Cerebellar nuclear complex (tissue), 1 donor: ENCODE data around the gene TEAD1.

ENCODE experiments used
- DNase-seq, 2 experiments: peaks; one replicate each; lab custom pipeline; 2025; lab: John Stamatoyannopoulos, UW

TEAD1 gene

GRCh38 chr11:12686246-12687060 lies 12.2 kb downstream of the TEAD1 start:
- DNase-seq = no peak

GRCh38 chr11:12687216-12687623 lies 13.0 kb downstream of the TEAD1 start:
- DNase-seq = no peak

GRCh38 chr11:12687740-12688139 lies 13.5 kb downstream of the TEAD1 start:
- no peak for DNase-seq

GRCh38 chr11:12689029-12689755 lies 15.0 kb downstream of the TEAD1 start:
- DNase-seq = no peak

GRCh38 chr11:12690663-12691062 lies 16.4 kb downstream of the TEAD1 start:
- no peak for DNase-seq

GRCh38 chr11:12691473-12691872 lies 17.3 kb downstream of the TEAD1 start:
- DNase-seq = no peak

GRCh38 chr11:12692229-12693075 lies 18.2 kb downstream of the TEAD1 start:
- no peak for DNase-seq

GRCh38 chr11:12693094-12693478 lies 18.9 kb downstream of the TEAD1 start:
- no peak for DNase-seq

GRCh38 chr11:12693479-12694182 lies 19.4 kb downstream of the TEAD1 start:
- DNase-seq = no peak

GRCh38 chr11:12694183-12694531 lies 19.9 kb downstream of the TEAD1 start:
- DNase-seq = no peak

- no peak for DNase-seq
These were observed 21.1 kb downstream of the TEAD1 start for GRCh38 chr11:12695221-12695794.

- DNase-seq = no peak
These were observed 21.7 kb downstream of the TEAD1 start for GRCh38 chr11:12695873-12696272.

GRCh38 chr11:12696911-12697581 lies 22.8 kb downstream of the TEAD1 start:
- no peak for DNase-seq

- no peak for DNase-seq
These were observed 23.8 kb downstream of the TEAD1 start for GRCh38 chr11:12698048-12698447.

- no peak for DNase-seq
These were observed 27.8 kb downstream of the TEAD1 start for GRCh38 chr11:12701811-12702592.

GRCh38 chr11:12702999-12703453 lies 28.8 kb downstream of the TEAD1 start:
- DNase-seq = no peak

- no peak for DNase-seq
These were observed 29.8 kb downstream of the TEAD1 start for GRCh38 chr11:12704049-12704448.

GRCh38 chr11:12705874-12706273 lies 31.7 kb downstream of the TEAD1 start:
- no peak for DNase-seq

- DNase-seq = no peak
These were observed 32.6 kb downstream of the TEAD1 start for GRCh38 chr11:12706545-12707499.
